Activated naive CD8-positive, alpha-beta T cell treated with anti-CD3 and anti-CD28 coated beads, Interleukin-2, amount 50 U/mL, for 16 hours (primary cell): ENCODE results near the gene ARF6.
"Not testable (repeated sequence)": the region's sequence is repeated elsewhere in the genome, so short reads cannot be mapped to it uniquely, and the experiment has no call there.

Experiments
- DNase-seq: peaks from one replicate; pipeline ENCODE4 v3.0.0-alpha.2; 2020; ENCODE audit warnings: low read depth, low spot score

The ARF6 gene

DNA sequence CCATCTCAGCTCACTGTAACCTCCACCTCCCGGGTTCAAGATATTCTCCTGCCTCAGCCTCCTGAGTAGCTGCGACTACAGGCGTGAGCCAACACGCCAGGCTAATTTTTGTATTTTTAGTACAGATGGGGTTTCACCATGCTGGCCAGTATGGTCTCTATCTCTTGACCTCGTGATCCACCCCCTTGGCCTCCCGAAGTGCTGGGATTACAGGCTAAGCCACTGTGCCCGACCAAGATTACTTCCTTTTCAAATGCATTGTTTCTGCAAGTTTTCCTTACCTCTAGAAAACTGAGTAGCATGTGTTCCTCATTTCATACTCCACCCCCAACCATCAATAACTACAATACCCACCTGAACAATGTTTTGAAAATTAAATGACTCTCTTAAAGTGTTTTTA is 13.1 kb downstream of the ARF6 start:
- no peak for DNase-seq

GRCh38 chr14:49907186-49907585 is 14.3 kb downstream of the ARF6 start:
- no peak for DNase-seq

GRCh38 chr14:49908433-49908782 is 15.5 kb downstream of the ARF6 start:
- DNase-seq = no peak

DNA sequence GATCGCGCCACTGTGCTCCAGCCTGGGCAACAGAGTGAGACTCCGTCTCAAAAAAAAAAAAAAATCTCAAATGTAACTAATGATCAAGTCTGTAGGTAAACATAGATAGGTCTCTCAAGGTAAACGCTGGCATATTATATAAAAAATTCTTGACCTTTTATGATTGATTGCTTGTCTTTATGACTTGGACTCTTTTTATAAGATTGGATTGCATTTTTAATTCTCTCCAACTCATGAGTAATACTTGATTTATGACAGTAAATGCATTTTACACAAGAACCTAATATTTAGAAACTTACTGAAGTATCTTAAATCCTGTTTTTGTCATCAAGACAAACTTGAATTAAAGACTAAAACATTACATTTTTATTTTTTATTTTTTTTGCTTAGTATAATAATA is 16.1 kb downstream of the ARF6 start:
- DNase-seq = no peak

GRCh38 chr14:49915085-49915484 is 22.2 kb downstream of the ARF6 start:
- DNase-seq = no peak

DNA sequence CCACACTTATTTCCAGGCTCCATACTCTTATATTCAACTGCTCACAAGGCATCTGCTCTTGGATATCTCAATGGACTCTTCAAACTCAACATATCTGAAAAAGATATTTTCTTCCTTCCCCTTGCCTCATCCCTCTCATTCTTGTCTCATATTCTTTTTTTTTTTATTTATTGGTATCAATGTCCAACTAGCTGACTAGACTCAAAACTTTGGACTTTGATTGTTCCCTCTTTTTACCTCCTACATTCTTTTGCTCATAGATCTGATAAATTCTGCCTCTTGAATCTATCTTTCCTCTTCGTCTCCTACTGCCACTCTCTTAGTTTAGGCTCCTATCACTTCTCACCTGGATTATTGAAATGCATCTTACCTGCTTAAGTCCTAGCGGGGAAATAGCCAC is 25.8 kb downstream of the ARF6 start:
- DNase-seq = no peak

- DNase-seq = no peak
Measured at GRCh38 chr14:49919825-49920659, 27.2 kb downstream of the ARF6 start.

DNA sequence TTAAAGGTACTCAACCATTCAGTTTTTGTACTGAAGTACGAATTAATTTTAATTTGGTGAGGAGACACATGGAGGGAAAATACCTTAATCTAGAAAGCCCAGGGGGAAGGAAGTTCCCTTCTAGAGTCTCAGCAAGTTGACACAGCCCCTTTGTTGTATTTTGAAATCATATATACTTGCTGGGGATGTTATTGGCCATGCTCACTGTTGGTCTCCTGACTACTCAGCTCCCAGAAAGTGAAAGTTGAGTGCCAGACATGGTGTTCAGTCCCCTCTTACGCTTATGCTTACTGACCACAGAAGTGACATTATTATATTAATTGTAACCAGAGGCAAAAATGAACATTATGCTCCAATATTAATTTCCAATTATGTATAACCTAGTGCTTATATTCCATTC is 28.1 kb downstream of the ARF6 start:
- DNase-seq = no peak

GRCh38 chr14:49921401-49921800 is 28.5 kb downstream of the ARF6 start:
- no peak for DNase-seq

DNA sequence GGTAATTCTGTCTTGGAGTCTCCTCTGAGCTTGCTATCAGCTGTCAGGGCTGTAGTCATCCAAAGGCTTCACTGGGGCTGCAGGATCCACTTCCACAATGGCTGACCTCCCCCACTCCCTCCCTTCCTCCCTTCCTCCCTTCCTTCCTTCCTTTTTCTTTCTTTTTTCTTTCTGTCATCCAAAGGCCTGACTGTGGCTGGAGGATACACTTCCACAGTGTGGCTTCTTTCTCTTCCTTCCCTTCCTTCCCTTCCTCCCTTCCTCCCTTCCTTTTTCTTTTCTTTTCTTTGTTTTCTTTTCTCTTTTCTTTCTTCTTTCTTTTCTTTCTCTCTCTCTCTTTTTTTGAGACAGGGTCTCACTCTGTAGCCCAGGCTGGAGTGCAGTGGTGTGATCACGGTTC is 30.6 kb downstream of the ARF6 start:
- no peak for DNase-seq

GRCh38 chr14:49923881-49924280 is 31.0 kb downstream of the ARF6 start:
- DNase-seq = no peak

GRCh38 chr14:49924852-49925251 is 32.0 kb downstream of the ARF6 start:
- no peak for DNase-seq

GRCh38 chr14:49926803-49927202 is 33.9 kb downstream of the ARF6 start:
- DNase-seq = no peak

DNA sequence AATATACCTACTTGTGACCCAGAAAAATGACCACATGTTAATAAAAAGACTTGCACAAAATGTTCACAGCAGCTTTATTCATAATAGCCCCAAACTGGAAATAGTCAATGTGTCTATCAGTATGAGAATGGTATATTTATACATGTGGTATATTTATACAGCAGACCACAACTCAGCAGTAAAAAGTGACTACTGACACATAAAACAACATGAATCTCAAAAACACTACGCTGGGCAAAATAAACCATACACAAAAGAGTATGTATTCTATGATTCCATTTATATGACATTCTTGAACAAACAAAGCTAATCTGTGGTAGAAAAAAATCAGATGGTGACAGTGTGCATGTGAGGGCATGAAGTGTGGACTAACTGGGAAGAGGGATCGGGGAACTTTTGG is 35.1 kb downstream of the ARF6 start:
- DNase-seq = no peak

- DNase-seq = no peak
Measured at GRCh38 chr14:49930720-49931119, 37.8 kb downstream of the ARF6 start.

DNA sequence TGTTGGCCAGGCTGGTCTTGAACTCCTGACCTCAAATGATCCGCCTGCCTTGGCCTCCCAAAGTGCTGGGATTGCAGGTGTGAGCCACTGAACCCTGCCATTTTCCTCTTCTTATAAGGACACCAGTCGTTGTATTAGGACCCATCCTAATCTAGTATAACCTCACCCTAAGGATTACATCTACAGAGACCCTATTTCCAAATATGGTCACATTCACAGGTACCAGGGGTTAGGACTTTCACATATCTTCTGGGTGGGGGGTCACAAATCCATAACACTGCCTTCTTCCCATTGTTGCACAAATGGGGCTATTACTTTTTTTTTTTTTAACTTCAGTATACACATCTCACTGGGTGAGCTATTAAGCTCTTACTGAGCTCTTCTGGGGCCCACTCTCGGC is 38.6 kb downstream of the ARF6 start:
- no peak for DNase-seq

GRCh38 chr14:49933128-49933527 is 40.2 kb downstream of the ARF6 start:
- no peak for DNase-seq

DNA sequence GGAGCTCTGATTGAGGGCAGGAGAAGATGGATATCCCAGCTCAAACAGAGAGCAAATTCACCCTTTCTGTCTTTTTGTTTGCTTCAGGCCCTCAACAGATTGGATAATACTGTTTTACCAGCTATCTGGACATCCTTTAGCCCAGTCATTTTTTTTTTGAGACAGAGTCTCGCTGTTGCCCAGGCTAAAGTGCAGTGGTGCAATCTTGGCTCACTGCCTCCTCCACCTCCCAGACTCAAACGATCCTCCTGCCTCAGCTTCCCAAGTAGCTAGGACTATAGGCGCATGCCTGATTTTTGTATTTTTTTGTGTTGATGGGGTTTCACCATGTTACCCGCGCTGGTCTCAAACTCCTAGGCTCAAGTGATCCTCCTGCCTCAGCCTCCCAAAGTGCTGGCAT is 40.8 kb downstream of the ARF6 start:
- DNase-seq = no peak

GRCh38 chr14:49934646-49935045 is 41.8 kb downstream of the ARF6 start:
- no peak for DNase-seq

- DNase-seq = no peak
Measured at GRCh38 chr14:49935526-49935925, 42.6 kb downstream of the ARF6 start.

DNA sequence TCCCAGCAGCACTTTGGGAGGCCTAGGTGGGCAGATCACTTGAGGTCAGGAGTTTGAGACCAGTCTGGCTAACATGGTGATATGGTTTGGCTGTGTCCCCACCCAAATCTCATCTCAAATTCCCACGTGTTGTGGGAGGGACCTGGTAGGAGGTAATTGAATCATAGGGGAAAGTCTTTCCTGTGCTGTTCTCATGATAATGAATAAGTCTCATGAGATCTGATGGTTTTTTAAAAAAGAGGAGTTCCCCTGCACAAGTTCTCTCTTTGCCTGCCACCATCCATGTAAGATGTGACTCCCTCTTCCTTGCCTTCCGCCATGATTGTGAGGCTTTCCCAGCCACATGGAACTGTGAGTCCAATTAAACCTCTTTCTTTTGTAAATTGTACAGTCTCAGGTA is 43.4 kb downstream of the ARF6 start:
- DNase-seq = not testable (repeated sequence)

GRCh38 chr14:49936882-49937281 is 44.0 kb downstream of the ARF6 start:
- DNase-seq = not testable (repeated sequence)

- DNase-seq = not testable (repeated sequence)
Measured at GRCh38 chr14:49939215-49939614, 46.3 kb downstream of the ARF6 start.
